Measurements from ENCODE around the gene NEK11. TPM values are rescaled to one million over a fixed set of nuclear protein-coding genes. Genes with fewer than 3 reads are reported as not detected.
A peak's percentile ranks its signal among the peaks of the same experiment; 100 is the strongest.
"Not testable (repeated sequence)": the region's sequence is repeated elsewhere in the genome, so short reads cannot be mapped to it uniquely, and the experiment has no call there.

The NEK11 gene
- total RNA-seq, 1 donor from 2014 or later: 3.9 TPM

DNA sequence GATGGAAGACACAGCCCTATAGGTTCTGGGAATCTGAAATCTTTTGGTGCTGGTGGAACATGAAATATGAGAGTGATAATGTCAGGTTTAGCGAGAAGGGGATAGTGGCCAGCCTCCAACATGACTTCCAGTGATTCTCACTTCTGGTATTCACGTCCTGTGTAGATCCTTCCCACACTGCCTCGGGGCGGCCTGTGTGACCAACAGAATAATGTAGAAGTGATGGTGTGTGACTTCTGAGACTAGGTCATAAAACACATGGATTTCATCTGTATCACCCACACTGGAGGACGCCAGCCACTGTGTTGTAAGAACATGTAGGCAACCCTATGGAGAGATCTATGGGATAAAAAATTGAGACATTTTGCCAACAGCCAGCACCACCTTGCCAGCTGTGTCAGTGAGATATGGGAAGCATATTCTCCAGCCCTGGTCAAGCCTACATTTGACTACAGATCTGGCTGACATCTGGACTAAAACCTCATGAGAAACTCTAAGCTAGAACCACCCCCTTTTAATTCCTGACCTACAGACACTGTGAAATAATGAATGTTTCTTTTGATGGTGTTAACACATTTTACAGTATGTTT, 329.4 kb downstream of the NEK11 start:
- TF ChIP-seq, protein P1, sequence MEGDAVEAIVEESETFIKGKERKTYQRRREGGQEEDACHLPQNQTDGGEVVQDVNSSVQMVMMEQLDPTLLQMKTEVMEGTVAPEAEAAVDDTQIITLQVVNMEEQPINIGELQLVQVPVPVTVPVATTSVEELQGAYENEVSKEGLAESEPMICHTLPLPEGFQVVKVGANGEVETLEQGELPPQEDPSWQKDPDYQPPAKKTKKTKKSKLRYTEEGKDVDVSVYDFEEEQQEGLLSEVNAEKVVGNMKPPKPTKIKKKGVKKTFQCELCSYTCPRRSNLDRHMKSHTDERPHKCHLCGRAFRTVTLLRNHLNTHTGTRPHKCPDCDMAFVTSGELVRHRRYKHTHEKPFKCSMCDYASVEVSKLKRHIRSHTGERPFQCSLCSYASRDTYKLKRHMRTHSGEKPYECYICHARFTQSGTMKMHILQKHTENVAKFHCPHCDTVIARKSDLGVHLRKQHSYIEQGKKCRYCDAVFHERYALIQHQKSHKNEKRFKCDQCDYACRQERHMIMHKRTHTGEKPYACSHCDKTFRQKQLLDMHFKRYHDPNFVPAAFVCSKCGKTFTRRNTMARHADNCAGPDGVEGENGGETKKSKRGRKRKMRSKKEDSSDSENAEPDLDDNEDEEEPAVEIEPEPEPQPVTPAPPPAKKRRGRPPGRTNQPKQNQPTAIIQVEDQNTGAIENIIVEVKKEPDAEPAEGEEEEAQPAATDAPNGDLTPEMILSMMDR (conservative IDR thresholded peaks at IDR 0.05; ENCODE audit: low read depth, low read length): no peak
- DNase-seq (ENCODE audit: low read depth): no peak
- H3K4me3 ChIP-seq (ENCODE audit: low read depth, low read length): no peak overlapping the region

DNA sequence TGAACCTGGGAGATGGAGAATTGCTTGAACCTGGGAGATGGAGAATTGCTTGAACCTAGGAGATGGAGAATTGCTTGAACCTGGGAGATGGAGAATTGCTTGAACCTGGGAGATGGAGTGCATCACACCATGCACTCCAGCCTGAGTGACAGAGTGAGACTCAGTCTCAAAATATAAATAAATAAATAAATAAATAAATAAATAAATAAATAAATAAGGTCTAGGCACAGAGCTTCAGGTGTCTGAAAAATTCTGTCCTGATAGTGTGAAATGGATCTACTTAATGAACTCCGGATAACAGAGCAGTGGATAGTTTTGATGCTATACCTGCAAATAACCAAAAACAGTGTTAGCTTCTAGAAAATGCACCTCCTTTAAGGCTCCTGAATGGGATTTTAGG, 330.6 kb downstream of the NEK11 start:
- TF ChIP-seq, protein P1 (conservative IDR thresholded peaks at IDR 0.05; ENCODE audit: low read depth, low read length): no peak
- no peak overlapping the region for H3K4me3 ChIP-seq (ENCODE audit: low read depth, low read length)
- DNase-seq (ENCODE audit: low read depth): no peak

DNA sequence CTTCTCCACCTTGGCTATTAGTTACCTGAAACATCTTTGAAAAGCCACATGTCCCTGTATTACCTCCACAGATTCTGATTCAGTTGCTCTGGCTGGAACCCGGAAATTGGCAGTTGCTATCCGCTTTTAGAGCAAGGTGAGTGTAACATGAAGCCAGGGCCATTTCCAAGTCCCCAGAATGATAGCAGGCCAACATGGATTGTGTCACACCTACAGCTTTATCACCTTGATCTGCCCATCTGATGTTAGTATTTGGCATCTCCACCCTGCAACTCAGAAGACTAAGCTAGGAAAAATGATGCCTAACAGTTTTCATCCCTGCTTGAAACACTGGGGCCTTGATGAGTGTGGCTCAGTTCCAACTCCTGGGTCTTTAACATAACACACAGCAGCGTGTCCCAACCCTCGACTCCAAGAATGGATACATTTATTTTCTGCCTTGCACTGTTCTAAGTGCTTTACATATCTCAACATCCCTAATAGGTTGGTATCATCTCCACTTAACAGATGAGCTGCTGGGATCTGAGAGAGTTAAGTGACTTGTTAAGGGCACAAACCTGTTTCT, 333.6 kb downstream of the NEK11 start:
- H3K4me3 ChIP-seq (ENCODE audit: low read depth, low read length): no peak overlapping the region
- DNase-seq (ENCODE audit: low read depth): no peak
- TF ChIP-seq, protein P1 (conservative IDR thresholded peaks at IDR 0.05; ENCODE audit: low read depth, low read length): no peak

DNA sequence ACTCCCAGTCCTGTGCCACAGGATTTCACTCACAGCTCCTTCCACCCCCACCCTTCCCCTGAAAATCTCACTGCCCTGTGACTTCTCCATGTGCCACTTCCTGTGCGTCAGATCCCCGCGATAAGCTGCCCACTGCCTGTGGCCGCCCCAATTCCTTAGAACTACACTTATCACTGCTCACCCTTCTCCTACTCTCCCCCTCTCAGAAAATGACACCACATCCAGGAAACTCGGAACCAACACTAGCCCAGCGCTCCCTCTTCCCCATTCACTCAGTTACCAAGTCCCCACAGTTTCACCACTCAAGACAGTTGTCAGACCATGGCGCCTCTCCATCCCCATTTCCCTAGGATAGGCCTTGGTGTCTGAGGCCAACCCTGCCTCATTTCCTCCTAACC, 334.4 kb downstream of the NEK11 start:
- peak overlapping the region; percentile 77 for H3K4me3 ChIP-seq (ENCODE audit: low read depth, low read length)

DNA sequence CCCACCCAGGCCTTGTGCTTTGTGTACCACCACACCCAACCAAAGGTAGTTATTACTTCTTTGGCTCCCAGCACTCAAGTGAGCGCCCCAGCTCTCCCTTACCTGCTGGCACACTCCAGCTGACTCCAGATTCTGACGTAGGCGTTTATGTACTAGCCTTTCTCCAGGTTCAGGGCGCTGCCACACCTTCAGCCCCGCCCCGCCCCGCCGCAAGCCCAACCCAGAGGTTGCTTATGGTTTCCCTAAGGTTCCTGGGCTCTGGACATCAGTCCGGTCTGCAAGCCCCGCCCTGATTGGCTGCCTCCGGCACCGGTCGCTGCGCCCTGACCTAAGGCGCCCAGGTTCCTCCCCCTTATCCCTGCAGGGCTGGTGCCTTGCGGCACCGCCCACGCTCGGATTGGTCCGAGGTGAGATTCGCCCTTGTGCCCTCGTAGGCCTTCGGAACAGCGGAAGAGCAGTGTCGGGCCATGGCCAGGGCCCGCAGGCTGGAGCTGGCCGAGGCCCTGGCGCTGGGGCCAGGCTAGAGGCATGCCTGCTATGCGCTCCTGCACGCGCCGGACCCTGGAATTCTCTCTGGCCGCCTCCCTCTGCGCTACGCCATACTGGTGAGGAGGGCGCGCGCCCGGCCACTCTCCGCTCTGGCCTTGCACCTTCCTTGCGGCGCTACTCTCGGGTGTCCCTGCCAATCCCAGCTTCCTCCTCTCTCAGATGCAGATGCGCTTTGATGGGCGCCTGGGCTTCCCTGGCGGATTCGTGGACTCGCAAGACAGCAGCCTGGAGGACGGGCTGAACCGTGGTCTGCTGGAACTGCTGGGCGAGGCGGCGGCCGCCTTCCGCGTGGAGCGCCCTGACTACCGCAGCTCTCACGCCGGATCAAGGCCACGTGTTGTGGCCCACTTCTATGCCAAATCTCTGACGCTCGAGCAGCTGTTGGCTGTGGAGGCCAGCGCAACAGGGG, 335.1 kb downstream of the NEK11 start:
- peak; percentile 80 for DNase-seq (ENCODE audit: low read depth)
- peak overlapping the region; percentile 77 for H3K4me3 ChIP-seq (ENCODE audit: low read depth, low read length)
- TF ChIP-seq, protein P1 (conservative IDR thresholded peaks at IDR 0.05; ENCODE audit: low read depth, low read length): no peak

More for the DNA sequence above, 334.4 kb downstream of the NEK11 start:
- DNase-seq (ENCODE audit: low read depth): not testable (repeated sequence)

DNA sequence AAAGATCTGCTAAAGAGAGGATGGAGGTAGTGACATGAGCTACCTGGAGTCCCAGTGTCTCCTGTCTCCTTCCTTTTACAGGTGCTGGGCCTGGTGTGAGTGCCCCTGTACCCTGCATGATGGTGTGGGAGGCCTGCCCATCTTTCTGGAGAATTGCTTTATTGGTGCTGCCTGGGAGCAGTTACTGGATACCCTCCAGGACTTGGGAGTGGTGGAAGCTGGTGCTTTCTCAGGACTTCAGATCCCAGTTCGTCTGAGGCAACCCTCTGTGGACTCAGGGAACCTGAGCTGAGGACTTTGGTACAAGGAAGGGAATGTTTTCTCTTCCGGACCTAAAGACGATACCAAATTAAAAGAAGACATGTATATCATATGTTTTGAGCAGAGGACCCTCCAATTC, 336.6 kb downstream of the NEK11 start:
- H3K4me3 ChIP-seq (ENCODE audit: low read depth, low read length): no peak overlapping the region
- TF ChIP-seq, protein P1 (conservative IDR thresholded peaks at IDR 0.05; ENCODE audit: low read depth, low read length): no peak
- no peak for DNase-seq (ENCODE audit: low read depth)

DNA sequence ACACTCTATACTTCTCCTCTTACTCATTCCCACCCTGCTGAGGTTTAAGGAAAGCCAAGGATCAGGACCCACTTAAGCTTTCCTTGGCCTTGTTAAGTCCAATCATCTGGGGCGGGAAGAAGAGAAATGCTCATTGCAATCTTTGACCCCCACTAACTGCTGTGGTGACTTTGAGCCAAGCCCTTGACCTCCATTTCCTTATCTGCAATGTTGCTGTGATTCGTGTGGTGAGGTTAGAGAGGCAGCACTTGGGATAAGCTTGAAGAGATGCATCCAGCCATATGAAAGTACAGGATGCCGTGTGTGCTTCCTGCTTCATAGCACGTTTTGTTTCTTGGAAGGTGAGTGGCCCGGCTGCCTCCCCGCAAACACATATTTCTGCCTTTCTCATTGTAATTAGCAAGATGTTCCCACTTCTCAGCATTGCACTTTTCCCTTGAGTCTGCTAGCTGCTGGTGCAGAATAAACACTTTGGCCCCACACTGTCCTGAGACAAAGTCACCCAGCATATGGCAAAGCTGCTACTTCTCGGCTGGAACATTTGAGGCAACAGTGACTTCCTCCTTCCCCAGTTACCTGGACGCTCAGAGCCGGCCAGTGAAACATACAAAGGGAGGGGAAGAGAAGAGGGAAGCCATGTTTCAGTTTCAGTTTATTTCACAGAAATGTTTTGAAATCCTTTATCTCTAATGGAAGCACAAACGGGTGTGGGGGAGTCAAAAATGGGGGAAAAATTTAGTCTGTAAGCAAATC, 344.4 kb downstream of the NEK11 start:
- TF ChIP-seq, protein P1 (conservative IDR thresholded peaks at IDR 0.05; ENCODE audit: low read depth, low read length): no peak
- H3K4me3 ChIP-seq (ENCODE audit: low read depth, low read length): no peak overlapping the region
- DNase-seq (ENCODE audit: low read depth): no peak
